MCF 10A (cell line): ENCODE results near the gene AP3S2. TPM values are rescaled to one million over a fixed set of nuclear protein-coding genes. Genes with fewer than 3 reads are reported as not detected.

ENCODE experiments used
- BruUV-seq: library from RNA; stranded (reverse); fragments of 400-500 nt; replicated peaks from 2 replicates; lab custom pipeline; 2021; lab: Mats Ljungman, UMichigan
- CTCF ChIA-PET: fragments of 300-600 bp; sonication (Branson Sonifier 250); formaldehyde crosslinking; extraction: SDS; loops from one replicate; lab custom pipeline; 2021; ENCODE audit warnings: antibody characterized with exemption, inconsistent platforms; lab: Yijun Ruan, JAX
- POLR2A ChIA-PET: fragments of 300-600, 350-650 bp; sonication (Branson Sonifier 250); formaldehyde crosslinking; extraction: SDS; loops from one replicate; lab custom pipeline; 2020; ENCODE audit warnings: antibody characterized with exemption, inconsistent platforms; lab: Yijun Ruan, JAX
- DNase-seq: peaks from one replicate; pipeline ENCODE4 v3.0.0-alpha.2; 2018; ENCODE audit not compliant: unreplicated experiment
- H3K27ac Mint-ChIP-seq: one replicate; pipeline ENCODE4 v1.8.0; 2022; ENCODE audit warnings: mild to moderate bottlenecking, low read depth, mixed read lengths; ENCODE audit not compliant: unreplicated experiment
- H3K27me3 Mint-ChIP-seq: one replicate; pipeline ENCODE4 v1.8.0; 2022; ENCODE audit warnings: mixed read lengths; ENCODE audit not compliant: insufficient read depth, unreplicated experiment
- H3K36me3 Mint-ChIP-seq: one replicate; pipeline ENCODE4 v1.8.0; 2022; ENCODE audit warnings: mild to moderate bottlenecking, moderate library complexity, mixed read lengths; ENCODE audit not compliant: insufficient read depth, unreplicated experiment
- H3K4me1 Mint-ChIP-seq: one replicate; pipeline ENCODE4 v1.8.0; 2022; ENCODE audit warnings: mixed read lengths; ENCODE audit not compliant: insufficient read depth, unreplicated experiment
- H3K4me3 Mint-ChIP-seq: one replicate; pipeline ENCODE4 v1.8.0; 2022; ENCODE audit warnings: mild to moderate bottlenecking, moderate library complexity, mixed read lengths; ENCODE audit not compliant: unreplicated experiment
- H3K9me3 Mint-ChIP-seq: one replicate; pipeline ENCODE4 v1.8.0; 2022; ENCODE audit warnings: mixed read lengths; ENCODE audit not compliant: unreplicated experiment
- intact Hi-C: fragments of 100-400 bp; cut with micrococcal nuclease; formaldehyde crosslinking; loops from 2 replicates; pipeline ENCODE4 v1.14.1; 2022
- microRNA-seq: library from miRNA; unstranded; fragments of <30 nt; microRNA quantifications from one replicate; pipeline ENCODE4 v1.2.0, GENCODE V29; 2022
- total RNA-seq: library from RNA; stranded (reverse); gene quantifications from 2 replicates; pipeline ENCODE4 v1.2.3, GENCODE V29; 2022
- TF ChIP-seq, protein P1 (sequence below): fragments of 200-600 bp; IDR thresholded peaks from one replicate; pipeline ENCODE4 v1.8.0; 2022; ENCODE audit warnings: antibody characterized with exemption, mild to moderate bottlenecking; ENCODE audit not compliant: unreplicated experiment

AP3S2 gene
- total RNA-seq, 1 experiment from 2014 or later = 38.4 TPM

DNA sequence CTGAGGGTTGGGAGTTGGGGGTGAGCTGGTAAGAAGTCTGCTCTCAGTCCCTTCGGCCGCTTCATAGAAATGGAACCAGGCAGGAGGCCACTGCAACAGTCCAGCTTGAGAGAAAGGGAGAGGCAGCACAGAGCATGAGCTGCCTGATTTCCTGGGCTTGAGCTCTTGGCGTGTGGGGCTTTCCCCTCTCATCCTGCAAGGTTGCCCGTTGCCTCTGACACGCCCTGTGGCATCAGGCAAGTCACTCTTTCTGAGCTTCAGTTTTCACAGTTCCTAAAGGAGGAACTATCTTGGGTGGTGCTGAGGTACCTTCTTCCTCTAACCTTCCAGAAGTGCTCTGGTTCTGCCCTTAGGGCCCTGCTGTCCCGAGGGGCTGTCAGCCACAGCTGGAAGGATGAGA lies 112.7 kb downstream of the AP3S2 start:
- DNase-seq = peak; percentile 52
- CTCF ChIA-PET = interaction anchor here (0.6 to 5.3 kb wide), 8 partner anchors 21 to 381 kb away, joined by 3 to 28 read pairs (median 3); no protein-coding TSS in a partner anchor
- H3K27ac Mint-ChIP-seq = peak overlapping the region; percentile 55

DNA sequence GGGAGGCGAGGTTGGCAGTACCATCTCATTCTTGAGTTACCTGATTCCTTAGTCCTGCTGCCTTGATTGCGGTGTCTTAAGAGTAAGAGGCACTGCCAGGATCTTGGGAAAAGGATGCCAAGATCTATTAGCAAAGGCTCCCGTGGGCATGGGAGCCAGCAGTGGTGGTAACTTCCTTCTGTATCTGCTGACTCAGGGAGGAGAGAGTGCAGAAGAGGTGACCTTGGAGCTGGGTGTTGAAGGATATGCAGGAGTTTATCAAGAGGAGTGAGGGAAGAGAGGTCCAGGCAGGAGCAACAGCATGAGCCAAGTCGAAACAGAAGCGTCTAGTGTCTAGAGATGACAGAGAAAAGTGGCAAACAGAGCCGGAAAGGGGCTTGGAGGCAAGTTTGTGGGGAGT lies 113.2 kb downstream of the AP3S2 start:
- no TSS peak for BruUV-seq
- peaks cover 20% of the 10 kb centered on the region for H3K4me1 Mint-ChIP-seq
- H3K9me3 Mint-ChIP-seq = no peaks in the 10 kb centered on the region
- POLR2A ChIA-PET = interaction anchor here (0.7 to 4.3 kb wide), 3 partner anchors 32 to 57 kb away, joined by 4 to 22 read pairs (median 14); no protein-coding TSS in a partner anchor
- H3K4me3 Mint-ChIP-seq = no peak overlapping the region
- H3K27me3 Mint-ChIP-seq = no peaks in the 10 kb centered on the region
- CTCF ChIA-PET = interaction anchor here (0.6 to 5.3 kb wide), 6 partner anchors 20 to 108 kb away, joined by 3 to 28 read pairs (median 4); no protein-coding TSS in a partner anchor
- TF ChIP-seq, protein P1, sequence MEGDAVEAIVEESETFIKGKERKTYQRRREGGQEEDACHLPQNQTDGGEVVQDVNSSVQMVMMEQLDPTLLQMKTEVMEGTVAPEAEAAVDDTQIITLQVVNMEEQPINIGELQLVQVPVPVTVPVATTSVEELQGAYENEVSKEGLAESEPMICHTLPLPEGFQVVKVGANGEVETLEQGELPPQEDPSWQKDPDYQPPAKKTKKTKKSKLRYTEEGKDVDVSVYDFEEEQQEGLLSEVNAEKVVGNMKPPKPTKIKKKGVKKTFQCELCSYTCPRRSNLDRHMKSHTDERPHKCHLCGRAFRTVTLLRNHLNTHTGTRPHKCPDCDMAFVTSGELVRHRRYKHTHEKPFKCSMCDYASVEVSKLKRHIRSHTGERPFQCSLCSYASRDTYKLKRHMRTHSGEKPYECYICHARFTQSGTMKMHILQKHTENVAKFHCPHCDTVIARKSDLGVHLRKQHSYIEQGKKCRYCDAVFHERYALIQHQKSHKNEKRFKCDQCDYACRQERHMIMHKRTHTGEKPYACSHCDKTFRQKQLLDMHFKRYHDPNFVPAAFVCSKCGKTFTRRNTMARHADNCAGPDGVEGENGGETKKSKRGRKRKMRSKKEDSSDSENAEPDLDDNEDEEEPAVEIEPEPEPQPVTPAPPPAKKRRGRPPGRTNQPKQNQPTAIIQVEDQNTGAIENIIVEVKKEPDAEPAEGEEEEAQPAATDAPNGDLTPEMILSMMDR = no peak
- peak; percentile 21 for DNase-seq
- peak overlapping the region; percentile 55 for H3K27ac Mint-ChIP-seq
- H3K36me3 Mint-ChIP-seq = peaks cover 22% of the 10 kb centered on the region
- intact Hi-C loops = no loop called here

More for the DNA sequence above, 112.7 kb downstream of the AP3S2 start:
- intact Hi-C loops = no loop called here
- Mint-ChIP-seq H3K4me3 (no peak overlapping the region), H3K27me3 (no peaks in the 10 kb centered on the region), H3K4me1 (peaks cover 24% of the 10 kb centered on the region), H3K36me3 (peaks cover 27% of the 10 kb centered on the region), H3K9me3 (no peaks in the 10 kb centered on the region)
- POLR2A ChIA-PET = interaction anchor here (0.7 to 4.3 kb wide), 6 partner anchors 10 to 56 kb away, joined by 3 to 22 read pairs (median 6); partner anchors contain the start of gene ANPEP
- BruUV-seq = no TSS peak
- TF ChIP-seq, protein P1 = no peak

Small RNA genes lying within 50 kb of the gene (microRNA-seq; reads per million reads assigned to microRNA genes)
- gene MIR5009 (not detected), gene MIR5094 (0.40 reads per million)

Other genes starting within 250 kb of the AP3S2 start
- gene KIF7, start 238.5 kb downstream of the AP3S2 start, total RNA-seq = 2.7 and 3.1 TPM in 2 replicates
- gene PLIN1, start 214.6 kb downstream of the AP3S2 start, total RNA-seq = 0.09 and 0.17 TPM in 2 replicates
- gene PEX11A, start 203.2 kb downstream of the AP3S2 start, total RNA-seq = 3.4 and 3.9 TPM in 2 replicates
- 0.33 and 0.47 TPM in 2 replicates for gene WDR93, start 203.2 kb downstream of the AP3S2 start, total RNA-seq
- gene MESP1, start 142.7 kb downstream of the AP3S2 start, total RNA-seq = 0.58 and 1.6 TPM in 2 replicates
- not detected in 2 replicates for gene MESP2, start 117.7 kb downstream of the AP3S2 start, total RNA-seq
- 252 and 294 TPM in 2 replicates for gene ANPEP, start 79.1 kb downstream of the AP3S2 start, total RNA-seq
- gene ARPIN, start 19.0 kb upstream of the AP3S2 start, total RNA-seq = 7.1 and 9.9 TPM in 2 replicates
- 27.3 and 32.2 TPM in 2 replicates for gene ZNF710, start 107.3 kb upstream of the AP3S2 start, total RNA-seq
- 4.2 and 10.2 TPM in 2 replicates for gene IDH2, start 208.5 kb upstream of the AP3S2 start, total RNA-seq